Progenitor cell of endocrine pancreas (in vitro differentiated cells): ENCODE results near the gene COL4A1. TPM values are rescaled to one million over a fixed set of nuclear protein-coding genes. Genes with fewer than 3 reads are reported as not detected.
A peak's percentile ranks its signal among the peaks of the same experiment; 100 is the strongest.

ENCODE experiments used
- DNase-seq: peaks from one replicate; pipeline ENCODE4 v3.0.0; 2021; ENCODE audit warnings: low spot score; ENCODE audit not compliant: unreplicated experiment
- H3K27ac Mint-ChIP-seq: 2 replicates; pipeline ENCODE4 v1.8.0; 2021; ENCODE audit warnings: mild to moderate bottlenecking, moderate library complexity, mixed read lengths
- H3K27me3 Mint-ChIP-seq: 2 replicates; pipeline ENCODE4 v1.8.0; 2021; ENCODE audit warnings: mixed read lengths
- H3K36me3 Mint-ChIP-seq: 2 replicates; pipeline ENCODE4 v1.8.0; 2022; ENCODE audit warnings: mixed read lengths; ENCODE audit not compliant: insufficient read depth
- H3K4me1 Mint-ChIP-seq: 2 replicates; pipeline ENCODE4 v1.8.0; 2021; ENCODE audit warnings: low read depth, mixed read lengths
- H3K4me3 Mint-ChIP-seq: 2 replicates; pipeline ENCODE4 v1.8.0; 2021; ENCODE audit warnings: low read depth, mild to moderate bottlenecking, moderate library complexity, mixed read lengths
- H3K9me3 Mint-ChIP-seq: 2 replicates; pipeline ENCODE4 v1.8.0; 2021; ENCODE audit warnings: low read depth, mixed read lengths
- CTCF ChIP-seq: fragments of 200-600 bp; sonication (generic); IDR thresholded peaks from one replicate; pipeline ENCODE4 v1.5.0; 2021; ENCODE audit warnings: antibody characterized with exemption, mild to moderate bottlenecking; ENCODE audit not compliant: unreplicated experiment
- total RNA-seq: library from RNA; stranded (reverse); gene quantifications from 2 replicates; pipeline ENCODE4 v1.2.1, GENCODE V29; 2021

The COL4A1 gene
- total RNA-seq, 1 donor from 2014 or later = 81.3 TPM

GRCh38 chr13:110244976-110245375, 62.0 kb downstream of the COL4A1 start:
- DNase-seq = no peak
- peaks cover 9% of the 10 kb centered on the region for H3K4me1 Mint-ChIP-seq
- H3K4me3 Mint-ChIP-seq = no peak overlapping the region
- no peak for TF ChIP-seq CTCF
- H3K9me3 Mint-ChIP-seq = no peaks in the 10 kb centered on the region
- no peak overlapping the region for H3K27ac Mint-ChIP-seq
- no peaks in the 10 kb centered on the region for H3K27me3 Mint-ChIP-seq
- peaks cover 1% of the 10 kb centered on the region for H3K36me3 Mint-ChIP-seq

DNA sequence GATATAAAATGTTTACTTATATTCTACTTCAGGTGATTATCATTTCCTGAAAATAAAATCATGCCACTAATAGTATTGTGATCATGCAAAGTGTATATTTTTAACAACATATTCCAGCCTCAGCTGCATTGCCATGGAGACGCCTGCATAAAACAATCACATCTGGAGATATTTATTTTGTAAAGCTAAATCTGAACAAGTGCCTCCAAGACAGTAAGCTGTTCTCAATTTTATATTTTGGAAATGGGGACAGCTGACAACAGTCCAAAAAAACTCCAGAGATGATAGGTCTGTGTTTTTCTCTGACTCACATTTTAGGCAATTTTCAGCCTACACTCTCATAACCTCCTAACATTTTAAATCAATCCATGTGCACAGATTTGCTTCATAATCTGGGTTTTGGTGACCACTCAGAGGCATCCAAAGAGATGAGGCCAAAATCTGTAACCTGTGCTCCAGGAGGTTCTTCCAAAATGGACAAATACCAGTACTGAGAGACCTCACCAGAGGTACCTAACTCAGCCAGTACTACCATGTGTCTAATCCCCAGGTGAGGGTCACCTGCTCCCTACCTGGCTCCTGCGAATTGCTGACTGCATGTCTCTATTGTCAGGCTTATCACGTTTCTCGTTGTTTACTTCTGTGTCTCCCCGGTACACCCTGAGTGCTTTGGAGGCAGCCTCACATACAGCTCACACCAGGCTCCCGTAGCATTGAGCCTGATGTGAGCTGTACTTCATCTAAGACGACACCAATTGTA, 62.7 kb downstream of the COL4A1 start:
- no peak for TF ChIP-seq CTCF
- peaks cover 13% of the 10 kb centered on the region for H3K4me1 Mint-ChIP-seq
- no peak for DNase-seq
- H3K36me3 Mint-ChIP-seq = peaks cover 1% of the 10 kb centered on the region
- no peak overlapping the region for H3K4me3 Mint-ChIP-seq
- peak overlapping the region; percentile 35 for H3K27ac Mint-ChIP-seq
- H3K27me3 Mint-ChIP-seq = no peaks in the 10 kb centered on the region
- no peaks in the 10 kb centered on the region for H3K9me3 Mint-ChIP-seq

GRCh38 chr13:110242615-110243014, 64.3 kb downstream of the COL4A1 start:
- DNase-seq = no peak
- H3K36me3 Mint-ChIP-seq = peaks cover 1% of the 10 kb centered on the region
- no peak overlapping the region for H3K27ac Mint-ChIP-seq
- no peak overlapping the region for H3K4me3 Mint-ChIP-seq
- no peaks in the 10 kb centered on the region for H3K9me3 Mint-ChIP-seq
- H3K4me1 Mint-ChIP-seq = peaks cover 25% of the 10 kb centered on the region
- H3K27me3 Mint-ChIP-seq = no peaks in the 10 kb centered on the region
- no peak for TF ChIP-seq CTCF

DNA sequence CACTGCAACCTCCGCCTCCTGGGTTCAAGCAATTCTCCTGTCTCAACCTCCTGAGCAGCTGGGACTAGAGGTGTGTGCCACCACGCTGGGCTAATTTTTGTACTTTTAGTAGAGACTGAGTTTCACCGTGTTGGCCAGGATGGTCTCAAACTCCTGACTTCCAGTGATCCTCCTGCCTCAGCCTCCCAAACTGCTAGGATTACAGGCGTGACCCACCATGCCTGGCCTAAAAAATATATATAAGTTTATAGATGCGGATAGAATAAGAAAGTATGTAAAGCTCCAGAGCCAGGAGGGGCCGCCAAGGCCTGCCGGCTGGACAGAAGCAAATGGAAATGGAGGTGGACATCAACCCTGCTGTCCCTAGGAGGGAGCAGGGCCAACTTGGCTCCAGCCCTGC, 66.0 kb downstream of the COL4A1 start:
- no peaks in the 10 kb centered on the region for H3K27me3 Mint-ChIP-seq
- no peak for TF ChIP-seq CTCF
- no peak overlapping the region for H3K27ac Mint-ChIP-seq
- peaks cover 1% of the 10 kb centered on the region for H3K36me3 Mint-ChIP-seq
- DNase-seq = no peak
- H3K9me3 Mint-ChIP-seq = no peaks in the 10 kb centered on the region
- peaks cover 27% of the 10 kb centered on the region for H3K4me1 Mint-ChIP-seq
- H3K4me3 Mint-ChIP-seq = no peak overlapping the region

DNA sequence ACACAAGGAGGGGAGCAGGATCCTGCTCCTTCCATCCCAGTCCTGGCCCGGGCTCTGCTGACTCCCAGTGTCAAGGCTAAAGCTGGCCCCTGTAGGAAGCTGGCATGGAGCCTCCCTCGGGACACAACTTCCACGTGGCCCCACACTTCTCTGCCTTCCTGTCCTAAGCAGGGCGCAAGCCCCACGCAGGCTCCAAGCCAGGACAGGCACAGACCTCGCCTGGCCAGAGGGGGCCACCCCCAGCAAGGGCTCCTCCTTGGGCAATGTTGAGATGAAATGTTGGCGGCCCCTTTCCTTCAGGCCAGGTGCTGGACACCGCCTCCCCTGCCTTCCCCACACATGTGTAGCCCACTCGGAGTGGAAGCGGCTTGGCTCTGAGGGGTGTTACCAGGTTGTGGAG, 66.6 kb downstream of the COL4A1 start:
- H3K27me3 Mint-ChIP-seq = no peaks in the 10 kb centered on the region
- TF ChIP-seq CTCF = no peak
- DNase-seq = no peak
- peaks cover 27% of the 10 kb centered on the region for H3K4me1 Mint-ChIP-seq
- no peak overlapping the region for H3K27ac Mint-ChIP-seq
- no peaks in the 10 kb centered on the region for H3K9me3 Mint-ChIP-seq
- H3K4me3 Mint-ChIP-seq = no peak overlapping the region
- peaks cover 1% of the 10 kb centered on the region for H3K36me3 Mint-ChIP-seq
